GM19463 (cell line): Measurements from ENCODE around the gene CDK5RAP3.
"Not testable (repeated sequence)": the region's sequence is repeated elsewhere in the genome, so short reads cannot be mapped to it uniquely, and the experiment has no call there.

ENCODE experiments used
- ATAC-seq: cut with Tn5 transposase; IDR thresholded peaks from one replicate; pipeline ENCODE4 v1.9.1; 2021; ENCODE audit warnings: mild to moderate bottlenecking, moderate library complexity; ENCODE audit not compliant: unreplicated experiment

The CDK5RAP3 gene

GRCh38 chr17:47970725-47971499, at the start of gene CDK5RAP3:
Gene CDK5RAP3, plus strand, starts transcription at chr17:47971113. Its CDS starts 34 bp downstream, at chr17:47971147.
- peak; percentile 96 for ATAC-seq

- no peak for ATAC-seq
These were observed 45.9 kb upstream of the CDK5RAP3 start for GRCh38 chr17:47924785-47925677.

- ATAC-seq: no peak
These were observed 45.3 kb upstream of the CDK5RAP3 start for GRCh38 chr17:47925678-47925988.

GRCh38 chr17:47927821-47928400, 43.0 kb upstream of the CDK5RAP3 start:
- ATAC-seq: no peak

GRCh38 chr17:47928415-47928814, 42.5 kb upstream of the CDK5RAP3 start:
- ATAC-seq: no peak

GRCh38 chr17:47929218-47930000, 41.5 kb upstream of the CDK5RAP3 start:
- ATAC-seq: no peak

GRCh38 chr17:47931848-47932247, 39.1 kb upstream of the CDK5RAP3 start:
- no peak for ATAC-seq

GRCh38 chr17:47934856-47935255, 36.1 kb upstream of the CDK5RAP3 start:
- no peak for ATAC-seq

GRCh38 chr17:47935468-47935867, 35.4 kb upstream of the CDK5RAP3 start:
- ATAC-seq: not testable (repeated sequence)

- ATAC-seq: no peak
These were observed 35.0 kb upstream of the CDK5RAP3 start for GRCh38 chr17:47935961-47936360.

- no peak for ATAC-seq
These were observed 33.0 kb upstream of the CDK5RAP3 start for GRCh38 chr17:47937941-47938340.

- ATAC-seq: peak; percentile 92
These were observed 29.4 kb upstream of the CDK5RAP3 start, which contains the start of gene PNPO for GRCh38 chr17:47941246-47942095. Gene PNPO, plus strand, starts transcription at chr17:47941571. Its CDS starts 105 bp downstream, at chr17:47941676.

- ATAC-seq: no peak
These were observed 28.8 kb upstream of the CDK5RAP3 start for GRCh38 chr17:47942096-47942510.

GRCh38 chr17:47942568-47942967, 28.3 kb upstream of the CDK5RAP3 start:
- ATAC-seq: no peak

GRCh38 chr17:47945080-47945479, 25.8 kb upstream of the CDK5RAP3 start:
- ATAC-seq: no peak

GRCh38 chr17:47945529-47946508, 25.1 kb upstream of the CDK5RAP3 start:
- no peak for ATAC-seq

GRCh38 chr17:47946516-47946915, 24.4 kb upstream of the CDK5RAP3 start:
- no peak for ATAC-seq

- no peak for ATAC-seq
These were observed 23.9 kb upstream of the CDK5RAP3 start for GRCh38 chr17:47946929-47947397.
